ENCODE results near the gene CD151.

GRCh38 chr11:824942-825341 is 7.8 kb upstream of the CD151 start:
- TF ChIP-seq POLR2A (IDR thresholded peaks at IDR 0.05; ENCODE audit: borderline replicate concordance, extremely low read depth, insufficient read depth, insufficient read length) (no peak), REST (IDR thresholded peaks at IDR 0.05; ENCODE audit: low read depth) (no peak), CTCF (IDR thresholded peaks at IDR 0.05 in 2 of 3, conservative IDR thresholded peaks at IDR 0.05 in 1 of 3; ENCODE audit: borderline replicate concordance in 1 of 3, insufficient read depth in 1 of 3, low read depth in 2 of 3, low read length in 2 of 3) (no peak), EZH2 (IDR thresholded peaks at IDR 0.05) (no peak), RAD21 (IDR thresholded peaks at IDR 0.05; ENCODE audit: low read depth) (no peak), YY1 (IDR thresholded peaks at IDR 0.05; ENCODE audit: extremely low read depth, insufficient replicate concordance, low read depth, low read length) (no peak), POLR2AphosphoS5 (IDR thresholded peaks at IDR 0.05; ENCODE audit: low read depth, low read length) (no peak), ELF1 (IDR thresholded peaks at IDR 0.05; ENCODE audit: borderline replicate concordance, low read depth) (no peak)
